HEK293 (cell line): ENCODE data around the gene METTL1.
A peak's percentile ranks its signal among the peaks of the same experiment; 100 is the strongest.

Experiments
- HIC1 ChIP-seq: fragments of 450-650 bp; formaldehyde crosslinking; IDR thresholded peaks from 2 replicates; pipeline ENCODE4 v1.5.1; 2016; ENCODE audit warnings: missing biosample characterization, missing genetic modification characterization
- HOXD13 ChIP-seq: sonication (generic); formaldehyde crosslinking; IDR thresholded peaks from 2 replicates; pipeline ENCODE4 v1.8.0; 2022; ENCODE audit warnings: missing genetic modification reagents, borderline replicate concordance
- IKZF3 ChIP-seq: fragments of 450-650 bp; IDR thresholded peaks from 2 replicates; pipeline ENCODE4 v1.5.0; 2018; ENCODE audit warnings: missing biosample characterization, mild to moderate bottlenecking, missing genetic modification characterization, moderate library complexity
- KLF10 ChIP-seq: fragments of 450-650 bp; IDR thresholded peaks from 2 replicates; pipeline ENCODE4 v1.5.1; 2018; ENCODE audit warnings: missing biosample characterization, mild to moderate bottlenecking, missing genetic modification characterization
- KLF16 ChIP-seq: fragments of 450-650 bp; formaldehyde crosslinking; IDR thresholded peaks from 2 replicates; pipeline ENCODE4 v1.5.1; 2017; ENCODE audit warnings: missing biosample characterization, missing genetic modification characterization
- PRDM10 ChIP-seq: fragments of 450-650 bp; formaldehyde crosslinking; IDR thresholded peaks from 2 replicates; pipeline ENCODE4 v1.5.1; 2016; ENCODE audit warnings: missing biosample characterization, missing genetic modification characterization
- SP2 ChIP-seq: fragments of 450-650 bp; formaldehyde crosslinking; IDR thresholded peaks from 2 replicates; pipeline ENCODE4 v1.5.1; 2016; ENCODE audit warnings: missing biosample characterization, missing genetic modification characterization
- TCF7L2 ChIP-seq: IDR thresholded peaks from 2 replicates; pipeline ENCODE4 v1.6.1; 2011; ENCODE audit warnings: low read depth, mild to moderate bottlenecking, inconsistent platforms, low read length, moderate library complexity, borderline replicate concordance
- ZBTB17 ChIP-seq: fragments of 450-650 bp; formaldehyde crosslinking; IDR thresholded peaks from 2 replicates; pipeline ENCODE4 v1.5.1; 2016; ENCODE audit warnings: missing biosample characterization, missing genetic modification characterization
- ZBTB20 ChIP-seq: fragments of 450-650 bp; formaldehyde crosslinking; IDR thresholded peaks from 2 replicates; pipeline ENCODE4 v1.5.1; 2016; ENCODE audit warnings: missing biosample characterization, missing genetic modification characterization
- ZBTB48 ChIP-seq: fragments of 450-650 bp; formaldehyde crosslinking; IDR thresholded peaks from 2 replicates; pipeline ENCODE4 v1.5.1; 2016; ENCODE audit warnings: missing biosample characterization, missing genetic modification characterization
- ZBTB6 ChIP-seq: fragments of 450-650 bp; formaldehyde crosslinking; IDR thresholded peaks from 2 replicates; pipeline ENCODE4 v1.5.1; 2017; ENCODE audit warnings: missing biosample characterization, missing genetic modification characterization
- ZEB2 ChIP-seq: fragments of 450-650 bp; formaldehyde crosslinking; IDR thresholded peaks from 2 replicates; pipeline ENCODE4 v1.5.1; 2016; ENCODE audit warnings: missing biosample characterization, missing genetic modification characterization
- ZFHX2 ChIP-seq: fragments of 450-650 bp; formaldehyde crosslinking; conservative IDR thresholded peaks from 2 replicates; pipeline ENCODE4 v1.5.1; 2016; ENCODE audit warnings: missing biosample characterization, missing genetic modification characterization
- ZNF114 ChIP-seq: fragments of 450-650 bp; formaldehyde crosslinking; IDR thresholded peaks from 2 replicates; pipeline ENCODE4 v1.5.0; 2017; ENCODE audit warnings: missing biosample characterization, missing genetic modification characterization
- ZNF174 ChIP-seq: fragments of 450-650 bp; formaldehyde crosslinking; IDR thresholded peaks from 2 replicates; pipeline ENCODE4 v1.5.0; 2017; ENCODE audit warnings: missing biosample characterization, mild to moderate bottlenecking, missing genetic modification characterization
- ZNF18 ChIP-seq: fragments of 450-650 bp; formaldehyde crosslinking; IDR thresholded peaks from 2 replicates; pipeline ENCODE4 v1.5.1; 2016; ENCODE audit warnings: missing biosample characterization, missing genetic modification characterization
- ZNF184 ChIP-seq: fragments of 450-650 bp; IDR thresholded peaks from 2 replicates; pipeline ENCODE4 v1.5.1; 2018; ENCODE audit warnings: missing biosample characterization, mild to moderate bottlenecking, missing genetic modification characterization
- ZNF2 ChIP-seq: fragments of 450-650 bp; formaldehyde crosslinking; IDR thresholded peaks from 2 replicates; pipeline ENCODE4 v1.5.1; 2016; ENCODE audit warnings: missing biosample characterization, missing genetic modification characterization
- ZNF23 ChIP-seq: fragments of 450-650 bp; formaldehyde crosslinking; IDR thresholded peaks from 2 replicates; pipeline ENCODE4 v1.5.1; 2016; ENCODE audit warnings: missing biosample characterization, missing genetic modification characterization, borderline replicate concordance
- ZNF24 ChIP-seq: fragments of 450-650 bp; formaldehyde crosslinking; IDR thresholded peaks from 2 replicates; pipeline ENCODE4 v1.5.1; 2016; ENCODE audit warnings: missing biosample characterization, missing genetic modification characterization
- ZNF366 ChIP-seq: fragments of 450-650 bp; formaldehyde crosslinking; conservative IDR thresholded peaks from 2 replicates; pipeline ENCODE4 v1.5.1; 2016; ENCODE audit warnings: missing biosample characterization, missing genetic modification characterization
- ZNF391 ChIP-seq: fragments of 450-650 bp; formaldehyde crosslinking; IDR thresholded peaks from 2 replicates; pipeline ENCODE4 v1.5.1; 2016; ENCODE audit warnings: low read depth, missing biosample characterization, missing genetic modification characterization, borderline replicate concordance
- ZNF580 ChIP-seq: fragments of 450-650 bp; formaldehyde crosslinking; IDR thresholded peaks from 2 replicates; pipeline ENCODE4 v1.5.1; 2016; ENCODE audit warnings: missing biosample characterization, missing genetic modification characterization
- ZNF596 ChIP-seq: fragments of 450-650 bp; IDR thresholded peaks from 2 replicates; pipeline ENCODE4 v1.5.0; 2018; ENCODE audit warnings: missing biosample characterization, mild to moderate bottlenecking, missing genetic modification characterization, moderate library complexity
- ZNF600 ChIP-seq: fragments of 450-650 bp; formaldehyde crosslinking; IDR thresholded peaks from 2 replicates; pipeline ENCODE4 v1.5.1; 2016; ENCODE audit warnings: missing biosample characterization, missing genetic modification characterization
- ZNF658 ChIP-seq: fragments of 450-650 bp; formaldehyde crosslinking; IDR thresholded peaks from 2 replicates; pipeline ENCODE4; 2016; ENCODE audit warnings: missing biosample characterization, missing genetic modification characterization
- ZNF785 ChIP-seq: fragments of 450-650 bp; formaldehyde crosslinking; IDR thresholded peaks from 2 replicates; pipeline ENCODE4 v1.5.1; 2016; ENCODE audit warnings: missing biosample characterization, missing genetic modification characterization
- ZNF843 ChIP-seq: fragments of 450-650 bp; formaldehyde crosslinking; IDR thresholded peaks from 2 replicates; pipeline ENCODE4 v1.5.1; 2016; ENCODE audit warnings: missing biosample characterization, missing genetic modification characterization
- ZSCAN18 ChIP-seq: fragments of 450-650 bp; formaldehyde crosslinking; IDR thresholded peaks from 2 replicates; pipeline ENCODE4 v1.5.1; 2016; ENCODE audit warnings: missing biosample characterization, missing genetic modification characterization

The METTL1 gene

GRCh38 chr12:57726151-57726883 is 45.6 kb downstream of the METTL1 start (continued):
- peak; percentile 95 for TF ChIP-seq ZEB2
- peak; percentile 69 for TF ChIP-seq ZNF600 (tag by site-specific recombination)
- TF ChIP-seq ZNF24 (tag by site-specific recombination): peak; percentile 60; the same call in 1 of the 2 replicates
- peak; percentile 89 for TF ChIP-seq KLF16 (tag by site-specific recombination)
- no peak for TF ChIP-seq ZNF23 (tag by site-specific recombination)
- TF ChIP-seq ZNF596 (tag by site-specific recombination): no peak
- peak; percentile 81 for TF ChIP-seq SP2 (tag by site-specific recombination)
- TF ChIP-seq ZBTB17 (tag by site-specific recombination): peak; percentile 99
- no peak; the same call in 1 of the 2 replicates for TF ChIP-seq IKZF3 (tag by site-specific recombination)
- TF ChIP-seq ZNF366 (tag by site-specific recombination): no peak
- peak; percentile 76 for TF ChIP-seq ZNF843 (tag by site-specific recombination)
- TF ChIP-seq ZNF174 (tag by site-specific recombination): no peak
- peak; percentile 55; the same call in 1 of the 2 replicates for TF ChIP-seq ZBTB20 (tag by site-specific recombination)
- TF ChIP-seq ZNF785 (tag by site-specific recombination): peak; percentile 84
- no peak for TF ChIP-seq ZNF184
- TF ChIP-seq ZSCAN18 (tag by site-specific recombination): peak; percentile 72; the same call in 1 of the 2 replicates
- TF ChIP-seq KLF10 (tag by site-specific recombination): peak; percentile 67; the same call in 1 of the 2 replicates
- TF ChIP-seq ZNF114 (tag by site-specific recombination): no peak
- TF ChIP-seq ZFHX2: peak; percentile 99
- TF ChIP-seq ZBTB6 (tag by site-specific recombination): peak; percentile 72
- peak; percentile 82; the same call in 1 of the 2 replicates for TF ChIP-seq ZNF391 (tag by site-specific recombination)
- peak; percentile 61 for TF ChIP-seq PRDM10
- TF ChIP-seq ZNF2 (tag by site-specific recombination): peak; percentile 94
- TF ChIP-seq ZNF18 (tag by site-specific recombination): 0 out of 2 replicates have a peak, but pooled peaks have one; percentile 30
- no peak for TF ChIP-seq TCF7L2
- peak; percentile 87 for TF ChIP-seq ZBTB48 (tag by site-specific recombination)
- TF ChIP-seq HOXD13 (CRISPR knock-in tag): peak; percentile 26; the same call in 1 of the 2 replicates
- peak; percentile 92 for TF ChIP-seq ZNF580 (tag by site-specific recombination)
- TF ChIP-seq HIC1 (tag by site-specific recombination): peak; percentile 96
- TF ChIP-seq ZNF658: no peak
